ENCODE results near the gene PKDCC.

DNA sequence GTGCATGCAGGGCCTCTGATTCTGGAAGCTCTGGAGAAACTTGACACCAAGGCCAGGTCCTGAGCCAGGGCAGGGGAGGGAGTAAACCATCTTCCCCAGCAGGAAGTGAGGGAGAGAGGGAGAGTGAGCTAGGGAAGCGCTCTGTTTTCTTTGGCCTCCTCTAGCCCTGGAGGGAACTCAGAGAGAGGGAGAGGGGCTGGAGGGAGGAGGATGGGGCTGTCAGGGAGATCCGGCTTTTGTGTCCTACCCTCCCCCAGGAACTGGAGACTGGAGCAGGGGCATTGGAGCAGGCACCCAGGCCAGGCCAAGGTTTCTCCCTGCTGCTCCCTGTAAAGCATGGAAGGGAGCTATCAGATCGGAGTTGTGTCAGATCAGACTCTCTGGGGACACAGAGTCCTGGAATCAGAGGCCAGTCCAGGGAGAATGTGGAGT, 22.7 kb upstream of the PKDCC start:
- TF ChIP-seq, protein P1, sequence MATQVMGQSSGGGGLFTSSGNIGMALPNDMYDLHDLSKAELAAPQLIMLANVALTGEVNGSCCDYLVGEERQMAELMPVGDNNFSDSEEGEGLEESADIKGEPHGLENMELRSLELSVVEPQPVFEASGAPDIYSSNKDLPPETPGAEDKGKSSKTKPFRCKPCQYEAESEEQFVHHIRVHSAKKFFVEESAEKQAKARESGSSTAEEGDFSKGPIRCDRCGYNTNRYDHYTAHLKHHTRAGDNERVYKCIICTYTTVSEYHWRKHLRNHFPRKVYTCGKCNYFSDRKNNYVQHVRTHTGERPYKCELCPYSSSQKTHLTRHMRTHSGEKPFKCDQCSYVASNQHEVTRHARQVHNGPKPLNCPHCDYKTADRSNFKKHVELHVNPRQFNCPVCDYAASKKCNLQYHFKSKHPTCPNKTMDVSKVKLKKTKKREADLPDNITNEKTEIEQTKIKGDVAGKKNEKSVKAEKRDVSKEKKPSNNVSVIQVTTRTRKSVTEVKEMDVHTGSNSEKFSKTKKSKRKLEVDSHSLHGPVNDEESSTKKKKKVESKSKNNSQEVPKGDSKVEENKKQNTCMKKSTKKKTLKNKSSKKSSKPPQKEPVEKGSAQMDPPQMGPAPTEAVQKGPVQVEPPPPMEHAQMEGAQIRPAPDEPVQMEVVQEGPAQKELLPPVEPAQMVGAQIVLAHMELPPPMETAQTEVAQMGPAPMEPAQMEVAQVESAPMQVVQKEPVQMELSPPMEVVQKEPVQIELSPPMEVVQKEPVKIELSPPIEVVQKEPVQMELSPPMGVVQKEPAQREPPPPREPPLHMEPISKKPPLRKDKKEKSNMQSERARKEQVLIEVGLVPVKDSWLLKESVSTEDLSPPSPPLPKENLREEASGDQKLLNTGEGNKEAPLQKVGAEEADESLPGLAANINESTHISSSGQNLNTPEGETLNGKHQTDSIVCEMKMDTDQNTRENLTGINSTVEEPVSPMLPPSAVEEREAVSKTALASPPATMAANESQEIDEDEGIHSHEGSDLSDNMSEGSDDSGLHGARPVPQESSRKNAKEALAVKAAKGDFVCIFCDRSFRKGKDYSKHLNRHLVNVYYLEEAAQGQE (IDR thresholded peaks at IDR 0.05; ENCODE audit: insufficient read depth in 1 of 2, low read depth in 2 of 2, low read length in 1 of 2): no peak
- TF ChIP-seq SIN3A (IDR thresholded peaks at IDR 0.05; ENCODE audit: borderline replicate concordance, insufficient read depth, low read depth, low read length) (no peak), CTCF (IDR thresholded peaks at IDR 0.05) (no peak)

Measured in Panc1 (cell line).